NCI-H2081 (cell line): ENCODE results near the gene JPH4.
"Not testable (repeated sequence)": the region's sequence is repeated elsewhere in the genome, so short reads cannot be mapped to it uniquely, and the experiment has no call there.

Experiments used
- DNase-seq, 2 experiments: peaks; one replicate each; lab custom pipeline; 2025; lab: John Stamatoyannopoulos, UW

JPH4 gene

DNA sequence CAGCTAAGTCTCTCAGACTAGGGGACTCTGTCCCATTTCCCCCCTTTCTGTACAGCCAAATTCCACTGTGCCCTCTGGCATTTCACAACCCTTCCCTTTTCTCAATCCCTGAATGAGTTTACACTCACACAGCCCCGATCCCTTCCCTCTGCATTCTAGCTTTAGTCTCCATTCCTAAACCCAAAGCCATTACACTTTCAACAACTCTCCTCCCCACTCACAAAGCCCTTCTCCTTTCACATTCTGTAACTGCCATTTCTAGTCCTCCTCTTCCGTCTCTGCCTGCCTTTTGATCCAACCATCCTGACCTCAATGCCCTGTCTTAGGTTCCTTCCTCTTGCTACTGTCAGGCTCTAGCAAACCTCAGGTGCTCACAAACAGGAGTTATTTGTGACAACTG is 30.7 kb downstream of the JPH4 start:
- no peak for DNase-seq

DNA sequence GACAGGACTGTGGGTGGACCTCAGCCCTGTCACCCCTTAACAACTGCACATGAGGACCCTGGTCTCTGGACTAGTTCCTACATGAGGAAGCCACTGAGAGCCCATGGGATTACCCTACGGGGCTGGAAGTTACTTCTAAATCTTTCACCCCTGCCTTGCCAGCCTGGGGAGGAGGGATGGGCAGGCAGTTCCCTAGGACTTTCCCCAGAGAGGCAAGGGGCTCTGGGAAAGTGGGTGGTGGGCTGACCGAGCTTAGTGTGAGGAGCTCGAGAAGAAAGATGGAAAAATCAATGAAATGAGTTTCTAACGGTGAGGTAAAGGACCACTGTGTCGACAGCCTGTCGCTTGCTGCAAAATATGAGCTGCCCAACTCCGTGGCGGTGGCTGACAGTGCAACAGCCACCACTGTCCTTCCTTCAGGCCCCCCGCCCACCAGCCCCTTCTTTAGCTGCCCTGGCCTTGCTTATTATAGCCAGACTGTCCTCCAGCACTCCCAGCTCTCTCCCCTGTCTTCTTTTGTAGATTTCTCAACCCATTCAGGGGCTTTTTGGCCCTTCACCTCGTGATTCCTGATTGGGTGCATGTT is 32.0 kb downstream of the JPH4 start:
- no peak for DNase-seq

DNA sequence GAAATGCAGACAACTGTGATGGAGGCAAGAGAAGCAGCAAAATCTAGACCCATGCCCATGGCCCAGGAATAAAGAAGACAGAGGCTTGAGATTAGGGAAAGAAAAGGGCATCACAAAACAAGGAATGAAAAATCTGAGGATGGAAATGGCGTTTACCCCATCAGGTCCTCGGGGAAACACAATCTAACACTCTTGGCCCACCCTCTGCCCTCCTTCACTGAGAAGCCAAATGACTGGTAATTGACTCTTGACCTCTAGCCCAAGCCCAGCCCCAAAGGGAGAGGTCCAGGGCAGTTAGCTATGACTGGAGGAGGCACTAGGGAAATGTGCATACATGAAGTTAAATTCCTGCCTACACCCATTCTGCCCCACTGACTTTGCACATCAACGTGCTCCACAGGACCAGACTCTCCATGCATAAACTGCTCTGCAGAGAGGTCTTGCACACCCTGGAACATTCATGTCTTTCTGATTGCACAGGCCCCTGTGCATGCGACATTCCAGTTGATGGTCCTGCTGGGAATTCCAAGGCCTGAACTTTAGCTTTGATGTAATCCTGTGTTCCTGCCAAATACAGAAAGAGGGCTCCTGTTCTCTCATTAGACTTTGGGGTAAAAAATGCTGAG is 32.7 kb downstream of the JPH4 start:
- no peak for DNase-seq

DNA sequence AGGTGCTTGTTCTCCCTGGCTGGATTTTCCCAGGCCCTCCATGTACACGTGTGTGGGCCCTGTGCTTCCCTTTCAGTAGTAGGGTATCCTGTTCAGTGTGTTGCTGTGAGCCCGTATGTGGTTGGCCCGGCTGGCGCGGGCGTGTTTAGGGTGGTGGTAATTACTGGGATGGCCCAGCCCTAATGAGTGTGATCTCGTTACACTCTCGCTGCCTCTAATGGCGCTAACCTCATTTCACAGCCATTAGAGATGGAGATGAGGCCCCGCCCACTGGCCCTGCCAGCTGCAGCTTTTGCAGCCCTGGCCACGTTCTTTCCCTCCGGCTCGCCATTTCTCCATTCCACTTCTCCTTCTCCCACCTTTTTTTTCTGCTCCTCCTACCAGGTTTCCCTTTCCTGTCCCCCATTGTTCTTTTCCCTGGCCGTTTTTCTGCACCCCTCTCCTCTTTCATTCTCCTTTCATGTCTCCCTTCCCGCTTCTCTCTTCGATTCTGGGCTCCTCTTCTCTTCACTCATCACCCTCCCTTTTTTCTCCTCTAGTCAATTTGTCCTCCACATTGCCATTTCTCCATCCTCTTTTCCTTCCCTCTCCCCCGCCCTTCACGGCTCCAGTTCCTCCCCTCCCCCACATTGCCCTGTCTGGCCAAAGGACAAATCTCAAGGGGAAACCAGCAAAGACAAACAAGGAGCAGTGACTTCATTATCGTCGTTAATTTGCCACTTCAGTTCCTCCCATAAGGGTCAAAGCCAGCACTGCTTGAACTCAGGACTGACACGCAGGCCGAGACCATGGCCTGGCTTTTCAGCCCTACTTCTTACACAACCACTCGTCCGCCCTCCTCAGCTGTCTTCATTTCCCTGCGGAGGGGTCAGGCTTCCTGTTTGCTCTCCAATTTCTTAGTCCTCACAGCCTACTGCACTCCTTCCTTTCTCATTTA is 33.8 kb downstream of the JPH4 start:
- DNase-seq: peak; percentile 91 to 98

DNA sequence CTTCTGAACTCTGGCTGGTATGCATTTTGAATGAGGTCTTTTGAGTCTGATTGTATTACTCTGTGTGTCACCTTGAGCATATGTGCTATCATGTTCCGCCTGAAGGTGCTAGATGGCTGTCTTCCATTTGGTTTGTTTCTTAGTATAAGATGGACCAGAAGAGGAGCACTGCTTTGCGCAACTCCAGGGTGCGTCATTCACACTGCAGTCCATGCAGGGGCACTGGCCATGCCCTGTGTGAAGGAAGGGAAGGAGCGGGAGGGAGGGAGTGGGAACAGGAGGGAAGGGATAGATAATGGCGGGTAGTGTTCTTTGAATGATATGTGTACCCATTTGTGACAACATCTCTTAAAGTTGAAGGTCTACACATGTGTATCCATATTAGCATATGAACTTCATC is 35.2 kb downstream of the JPH4 start:
- DNase-seq: no peak

DNA sequence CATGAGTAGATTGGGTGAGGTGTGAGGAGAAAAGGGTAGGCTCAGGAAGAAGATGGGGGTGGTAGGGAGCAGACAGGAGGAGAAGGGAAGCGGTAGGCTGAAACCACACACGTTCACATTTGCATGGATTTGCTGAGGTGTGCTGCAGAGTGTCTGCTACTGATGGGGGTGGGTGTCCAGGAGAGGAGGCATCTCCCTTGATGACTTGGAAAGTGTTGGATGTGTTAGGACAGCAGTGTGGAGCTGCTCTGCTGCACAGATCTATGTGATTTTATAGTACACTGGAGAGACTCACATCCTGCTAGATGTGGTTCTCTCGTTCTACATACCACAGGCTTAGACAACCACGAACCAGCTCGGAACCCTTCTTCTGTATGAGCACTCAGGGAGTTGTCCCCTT is 36.3 kb downstream of the JPH4 start:
- DNase-seq: no peak

DNA sequence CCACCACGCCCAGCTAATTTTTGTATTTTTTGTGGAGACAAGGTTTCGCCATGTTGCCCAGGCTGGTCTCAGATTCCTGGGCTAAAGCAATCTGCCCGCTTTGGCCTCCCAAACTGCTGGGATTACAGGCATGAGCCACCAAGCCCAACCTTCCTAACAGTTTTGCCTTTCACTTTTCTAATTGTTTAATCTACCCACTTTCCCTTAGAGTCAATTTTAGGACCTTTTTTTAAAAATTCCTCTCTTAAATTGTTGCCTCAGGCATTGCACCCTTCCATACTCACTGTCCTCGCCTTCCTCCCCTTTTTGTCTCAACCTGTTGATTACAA is 38.5 kb downstream of the JPH4 start:
- no peak for DNase-seq

DNA sequence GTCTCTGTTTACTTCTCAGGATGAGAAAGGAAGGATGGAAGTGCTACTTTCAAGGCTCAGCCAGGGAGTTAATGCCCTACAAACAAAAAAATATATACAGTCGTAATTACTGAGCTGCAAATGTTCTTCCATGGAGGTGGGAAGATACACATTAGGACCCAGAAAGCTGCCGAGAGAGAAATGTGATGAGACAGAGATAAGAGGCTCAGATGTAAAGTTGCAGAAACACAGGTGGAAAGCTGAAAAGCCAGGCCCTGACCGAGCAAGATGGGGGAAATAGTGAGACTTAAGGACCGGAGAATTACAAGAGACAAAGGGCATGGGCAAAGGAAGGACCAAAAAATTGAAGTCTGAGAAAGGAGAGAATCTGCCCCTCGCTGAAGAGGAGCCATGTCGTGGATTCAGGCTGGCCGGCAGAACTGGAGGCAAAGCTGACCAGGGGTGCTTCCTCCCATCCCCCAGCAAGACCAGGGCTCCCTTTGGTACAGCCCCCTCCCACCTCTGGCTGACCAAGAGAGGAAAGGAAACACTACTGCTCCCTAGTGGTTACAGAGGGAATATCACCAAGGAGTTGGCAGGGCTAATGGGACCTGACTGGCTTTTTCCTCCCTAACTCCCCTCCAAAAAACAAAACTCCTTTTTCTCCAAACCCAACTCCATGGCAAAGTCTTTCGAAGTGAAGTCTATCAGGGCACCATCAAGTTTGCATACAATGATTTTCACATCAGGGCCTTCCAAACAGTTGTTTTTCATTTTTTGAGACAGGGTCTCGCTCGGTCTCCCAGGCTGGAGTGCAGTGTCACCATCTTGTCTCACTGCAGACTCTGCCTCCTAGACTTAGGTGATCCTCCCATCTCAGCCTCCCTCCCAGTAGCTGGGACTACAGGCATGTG is 39.1 kb downstream of the JPH4 start:
- peak; percentile 18 to 46 for DNase-seq

DNA sequence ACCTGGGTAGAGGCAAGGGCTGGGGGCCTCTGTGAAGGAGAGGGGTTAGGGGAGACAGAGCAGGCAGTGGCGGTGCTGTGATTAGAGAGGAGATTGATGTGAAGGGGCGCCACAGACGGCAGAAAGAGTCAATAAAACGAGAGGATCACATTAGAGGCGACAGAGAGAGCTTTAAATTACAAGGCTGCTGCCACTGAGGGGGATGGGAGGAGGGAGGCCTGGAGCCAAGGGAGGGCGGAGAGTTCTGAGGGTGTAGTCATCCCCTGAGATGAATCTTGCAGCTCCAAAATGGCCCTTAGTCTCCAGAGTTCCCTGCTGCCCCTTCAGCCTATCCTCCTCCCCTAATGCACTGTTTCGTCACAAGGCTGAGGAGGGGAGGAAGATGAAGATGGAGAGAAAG is 39.8 kb downstream of the JPH4 start:
- DNase-seq: peak in 1 of 2 experiments; percentile 24

DNA sequence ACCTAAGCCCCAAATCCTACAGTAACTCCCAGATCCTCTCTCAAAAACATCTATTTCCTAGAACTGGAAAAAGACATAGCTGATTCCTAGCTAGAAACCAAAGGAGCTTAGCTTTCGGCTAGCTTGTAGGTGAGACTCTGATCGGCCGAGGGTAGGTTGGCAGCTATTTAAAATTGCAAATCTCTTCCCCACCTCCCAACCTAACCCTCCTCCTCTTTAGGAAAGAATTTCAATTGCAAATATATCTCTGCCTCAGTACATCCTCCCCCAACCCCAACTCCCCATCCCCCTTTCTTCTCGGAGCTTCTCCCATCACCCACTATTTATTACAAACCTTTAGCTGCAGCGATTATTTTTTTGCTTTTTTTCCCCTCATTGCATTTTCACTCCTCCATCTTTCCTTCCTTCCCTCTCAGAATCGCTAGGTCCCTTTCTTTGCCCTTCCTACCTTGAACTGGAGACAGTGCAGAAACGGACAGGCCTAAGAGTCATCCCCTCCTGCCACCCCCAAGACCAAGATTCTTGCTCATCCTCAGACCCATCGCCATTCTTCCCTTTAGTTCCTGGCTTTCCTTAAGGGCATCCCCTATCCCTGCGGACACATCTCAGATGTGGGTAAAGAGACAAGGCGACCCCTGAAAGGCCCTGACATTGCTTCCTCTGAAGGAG is 40.4 kb downstream of the JPH4 start:
- no peak for DNase-seq

DNA sequence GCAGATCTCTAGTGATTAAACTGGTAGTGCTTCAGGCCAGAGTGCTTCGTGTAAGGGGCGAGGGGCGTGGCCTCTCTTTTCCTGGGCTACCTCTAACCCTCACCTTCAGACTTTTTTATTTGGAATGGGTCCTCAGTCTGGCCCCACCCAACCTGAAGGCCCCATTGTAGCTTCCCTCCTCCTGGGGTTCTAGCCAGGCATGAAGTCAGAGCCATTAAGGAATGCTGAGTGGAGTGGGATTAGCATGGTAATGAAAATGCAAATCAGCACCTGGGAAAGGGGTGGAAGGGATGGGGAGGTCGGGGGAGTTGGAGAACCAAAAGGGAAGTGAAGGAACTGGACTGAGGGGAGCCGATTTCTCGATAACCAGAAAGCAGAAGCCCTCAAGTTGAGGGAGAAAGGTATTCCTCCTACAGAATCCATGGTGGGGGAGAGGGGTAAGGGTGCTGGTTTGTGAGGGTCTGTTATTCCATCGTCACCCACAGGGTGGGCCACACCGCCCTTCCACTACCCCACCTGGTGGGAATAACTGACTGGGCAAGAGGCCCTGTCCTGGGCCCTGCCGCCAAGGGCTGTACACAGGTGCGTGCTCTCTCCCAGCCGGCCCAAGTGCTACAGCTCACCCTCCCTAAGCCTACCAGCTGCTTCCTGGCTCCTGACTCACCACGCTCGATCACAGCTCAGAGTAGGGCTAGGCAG is 41.1 kb downstream of the JPH4 start:
- no peak for DNase-seq

DNA sequence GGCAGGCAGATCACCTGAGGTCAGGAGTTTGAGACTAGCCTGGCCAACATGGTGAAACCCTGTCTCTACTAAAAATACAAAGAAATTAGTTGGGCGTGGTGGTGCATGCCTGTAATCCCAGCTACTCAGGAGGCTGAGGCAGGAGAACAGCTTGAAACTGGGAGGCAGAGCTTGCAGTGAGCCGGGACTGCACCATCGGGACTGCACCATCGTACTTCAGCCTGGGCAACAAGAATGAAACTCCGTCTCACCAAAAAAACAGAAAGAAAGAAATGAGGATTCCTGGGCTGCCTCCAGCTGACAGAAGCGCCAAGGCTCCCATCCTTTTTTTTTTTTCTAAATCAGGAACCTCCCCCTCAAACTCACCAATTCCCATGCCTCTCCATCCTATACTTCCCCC is 41.7 kb downstream of the JPH4 start:
- DNase-seq: not testable (repeated sequence)

DNA sequence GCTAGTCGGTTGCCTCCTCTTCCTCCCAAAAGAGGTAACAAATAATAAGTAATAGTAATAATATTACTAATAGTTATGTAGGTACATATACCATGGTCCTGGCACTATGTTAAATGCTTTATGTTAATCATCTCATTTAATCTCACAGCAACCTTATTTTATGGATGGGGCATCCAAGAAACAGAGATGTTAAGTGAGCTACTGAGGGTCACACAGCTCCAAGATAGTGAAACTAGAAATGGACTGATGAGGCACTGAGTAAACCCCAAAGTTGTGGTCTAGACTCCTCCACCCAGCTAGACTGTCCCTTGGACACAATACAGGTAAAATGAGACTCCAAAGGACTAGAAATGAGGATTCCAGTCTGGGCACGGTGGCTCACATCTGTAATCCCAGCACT is 42.1 kb downstream of the JPH4 start:
- no peak for DNase-seq

DNA sequence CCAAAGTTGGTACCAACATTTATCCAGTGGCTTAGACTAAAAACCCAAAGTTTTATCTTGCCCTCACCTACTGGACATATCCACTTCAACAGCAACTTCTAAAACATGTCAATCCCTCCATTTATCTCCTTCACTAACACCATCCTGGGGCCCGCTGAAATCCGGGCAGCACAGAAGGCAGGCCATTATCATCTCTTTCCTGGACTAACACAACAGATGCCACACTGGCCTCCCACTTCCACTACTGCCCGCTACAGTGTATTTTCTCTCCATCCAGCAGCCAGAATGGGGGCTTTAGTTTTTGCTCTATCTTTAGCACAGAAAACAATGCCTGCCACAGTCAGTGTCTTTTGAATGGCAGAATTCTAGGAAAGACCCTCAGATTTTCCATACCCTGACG is 42.6 kb downstream of the JPH4 start:
- DNase-seq: no peak

DNA sequence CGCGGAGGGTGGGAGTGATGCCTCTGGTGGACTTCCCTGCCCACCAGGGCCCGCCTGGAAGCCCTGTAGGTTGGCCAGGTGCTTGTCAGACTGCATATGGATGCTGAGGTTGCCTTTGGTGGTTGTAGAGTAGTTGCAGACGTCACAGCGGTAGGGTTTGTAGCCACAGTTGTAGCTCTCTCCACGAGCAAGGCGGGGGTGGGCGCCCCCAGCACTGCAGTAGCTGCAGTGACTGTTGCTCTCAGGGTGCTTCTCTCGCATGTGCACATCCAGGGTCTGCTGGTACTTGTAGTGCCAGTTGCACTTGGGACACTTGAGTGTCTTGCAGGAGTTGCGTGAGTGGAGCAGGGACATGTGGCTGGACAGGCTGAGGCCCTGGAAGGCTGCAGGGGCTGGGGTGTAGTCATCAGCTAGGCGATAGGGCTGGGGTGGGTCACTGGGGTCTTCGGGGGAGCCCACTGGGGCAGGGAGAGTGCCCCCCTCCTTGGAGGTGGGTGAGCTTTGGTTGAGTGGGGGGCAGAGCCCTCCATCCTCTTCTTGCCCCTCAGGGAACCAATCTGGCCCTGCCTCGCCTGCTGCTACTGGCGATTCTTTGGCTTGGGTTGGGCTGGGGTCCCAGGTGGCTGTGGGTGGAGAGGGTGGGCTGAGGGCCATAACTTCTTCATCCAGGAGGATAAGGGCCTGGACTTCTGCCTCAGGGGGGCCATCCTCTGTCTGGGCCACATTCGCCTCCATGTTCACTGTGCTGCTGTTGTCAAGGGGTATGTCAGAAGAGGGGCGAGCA is 44.7 kb downstream of the JPH4 start:
- no peak for DNase-seq

DNA sequence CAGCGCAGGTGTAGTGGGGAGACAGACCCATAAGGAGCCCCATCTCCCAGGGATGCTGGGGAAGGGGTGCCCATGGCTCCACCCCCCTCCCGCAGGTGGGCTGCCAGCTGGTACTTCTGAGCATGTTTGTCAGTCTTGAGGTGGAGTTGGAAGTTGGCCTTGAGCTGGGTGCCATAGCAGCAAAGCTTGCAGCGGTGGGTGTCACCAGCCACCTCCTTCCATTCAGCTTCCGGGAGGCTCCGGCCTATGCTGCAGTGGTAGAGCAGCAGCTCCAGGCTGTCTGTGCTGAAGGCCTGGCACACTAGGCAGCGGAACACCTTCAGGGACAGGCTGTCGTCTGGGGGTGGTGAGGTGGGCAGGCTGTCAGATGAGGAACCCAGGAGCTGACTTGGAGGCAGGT is 45.9 kb downstream of the JPH4 start:
- DNase-seq: no peak

DNA sequence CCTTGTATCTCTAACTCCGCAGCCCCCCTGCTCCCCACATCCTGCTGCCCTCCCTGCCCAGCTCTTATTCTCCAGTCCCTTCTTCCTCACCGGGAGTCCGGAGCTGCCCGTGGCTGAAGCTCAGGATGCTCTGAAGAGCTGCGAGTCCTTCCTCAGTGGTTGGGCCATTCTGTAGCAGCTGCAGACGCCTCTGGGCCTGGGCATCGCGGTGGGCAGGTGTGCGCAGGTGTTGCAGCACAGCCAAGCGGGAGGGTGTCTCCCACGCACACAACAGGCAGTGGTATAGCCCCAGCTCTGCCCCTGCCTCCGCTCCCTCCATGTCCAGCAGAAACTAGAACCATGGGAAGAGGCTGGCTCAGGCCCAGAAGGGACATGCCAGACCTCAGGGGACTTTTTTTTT is 47.2 kb downstream of the JPH4 start:
- DNase-seq: no peak

DNA sequence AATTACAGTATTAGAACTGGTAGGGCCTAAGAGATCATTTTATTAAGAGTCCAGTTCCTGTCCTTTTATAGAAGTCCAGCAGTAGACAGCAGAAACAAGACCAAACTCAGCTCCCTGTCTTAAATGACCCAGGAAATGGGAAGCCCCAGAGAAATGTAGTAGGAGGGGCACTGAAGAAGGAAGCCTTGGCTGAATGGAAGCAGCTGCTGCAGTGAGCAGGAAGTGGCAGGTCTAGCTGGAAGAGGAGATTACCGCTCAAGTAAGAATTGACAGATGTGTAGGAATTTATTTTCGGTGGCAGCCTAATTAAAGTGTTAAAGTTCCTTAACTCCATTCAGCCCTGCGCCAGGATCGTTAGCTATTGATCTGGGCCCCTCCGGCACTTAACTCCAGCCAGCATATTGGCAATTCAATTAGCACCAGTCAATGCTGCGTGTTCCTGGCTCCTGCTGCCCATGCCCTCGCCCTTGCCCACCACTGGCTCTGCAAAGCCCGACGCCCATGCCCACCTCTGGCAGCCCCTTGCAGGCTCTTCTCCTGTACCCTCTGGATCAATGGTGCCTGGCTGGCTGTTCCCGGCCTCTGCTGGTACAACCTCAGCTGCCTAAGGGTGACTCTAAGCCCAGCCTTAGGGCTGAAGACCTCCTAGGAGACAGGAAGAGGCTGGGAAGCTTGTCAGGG is 48.1 kb downstream of the JPH4 start:
- no peak for DNase-seq

DNA sequence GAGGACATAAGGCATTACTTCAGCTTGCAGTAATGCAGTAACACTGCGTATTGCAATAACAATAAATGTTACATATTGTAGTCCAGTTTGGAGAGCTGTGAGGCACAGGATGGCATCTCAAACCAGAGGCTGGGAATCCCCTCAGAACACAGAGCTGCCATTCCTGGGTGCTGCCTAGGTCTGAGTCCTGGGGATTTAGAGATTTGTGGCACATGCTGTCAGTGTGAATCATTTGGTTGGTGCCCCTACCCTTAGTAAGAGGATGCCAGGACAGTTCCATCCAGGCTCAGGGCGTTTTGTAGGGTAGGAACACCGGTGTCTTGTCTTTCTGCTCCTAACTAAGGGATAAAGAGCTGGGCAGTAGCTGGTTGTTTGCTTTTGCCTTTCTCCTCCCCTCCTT is 49.6 kb downstream of the JPH4 start:
- DNase-seq: no peak

DNA sequence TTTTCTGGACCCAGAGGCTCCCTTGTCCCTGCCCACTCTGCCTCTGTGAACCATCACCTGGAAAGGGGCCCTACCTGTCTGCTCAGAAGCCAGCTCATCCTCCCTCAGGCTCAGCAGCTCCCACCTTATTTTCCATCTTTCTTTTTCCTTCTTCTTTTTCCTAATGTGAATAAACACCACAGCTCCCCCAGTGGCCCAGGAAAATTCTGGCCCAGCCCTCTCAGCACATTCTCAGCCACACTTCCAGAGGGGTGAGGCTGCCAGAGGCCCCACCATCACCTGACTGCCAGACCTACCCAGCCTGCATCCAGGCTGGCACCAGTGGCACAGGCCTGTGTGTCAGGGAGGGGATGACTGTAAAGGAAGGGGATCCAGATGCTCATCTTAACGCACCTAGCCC is 50.0 kb downstream of the JPH4 start:
- no peak for DNase-seq
